NCI-H1436 (cell line): ENCODE data around the gene PLEKHN1.
"Not testable (repeated sequence)": the region's sequence is repeated elsewhere in the genome, so short reads cannot be mapped to it uniquely, and the experiment has no call there.

ENCODE experiments used
- DNase-seq: peaks from one replicate; lab custom pipeline; 2025; lab: John Stamatoyannopoulos, UW

Gene PLEKHN1

GRCh38 chr1:1011396-1011949 lies 45.2 kb downstream of the PLEKHN1 start:
- DNase-seq, result no peak

DNA sequence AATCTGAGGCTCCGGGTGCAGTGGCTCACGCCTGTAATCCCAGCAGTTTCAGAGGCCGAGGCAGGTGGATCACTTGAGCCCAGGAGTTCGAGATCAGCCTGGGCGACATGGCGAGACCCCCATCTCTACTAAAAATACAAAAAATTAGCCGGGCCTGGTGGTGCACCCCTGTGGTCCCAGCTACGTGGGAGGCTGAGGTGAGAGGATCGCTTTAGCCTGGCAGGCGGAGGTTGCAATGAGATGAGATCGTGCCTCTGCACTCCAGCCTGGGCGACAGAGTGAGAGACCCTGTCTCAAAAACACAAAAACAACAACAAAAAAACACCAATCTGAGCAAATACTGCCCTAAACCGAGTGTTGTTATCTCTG lies 46.4 kb downstream of the PLEKHN1 start:
- DNase-seq, result not testable (repeated sequence)

GRCh38 chr1:1013105-1013921 lies 47.0 kb downstream of the PLEKHN1 start, which contains the start of gene ISG15:
Gene ISG15 (plus strand): TSS chr1:1013497. CDS start chr1:1013574, 77 bp downstream.
- DNase-seq, result peak; percentile 67

DNA sequence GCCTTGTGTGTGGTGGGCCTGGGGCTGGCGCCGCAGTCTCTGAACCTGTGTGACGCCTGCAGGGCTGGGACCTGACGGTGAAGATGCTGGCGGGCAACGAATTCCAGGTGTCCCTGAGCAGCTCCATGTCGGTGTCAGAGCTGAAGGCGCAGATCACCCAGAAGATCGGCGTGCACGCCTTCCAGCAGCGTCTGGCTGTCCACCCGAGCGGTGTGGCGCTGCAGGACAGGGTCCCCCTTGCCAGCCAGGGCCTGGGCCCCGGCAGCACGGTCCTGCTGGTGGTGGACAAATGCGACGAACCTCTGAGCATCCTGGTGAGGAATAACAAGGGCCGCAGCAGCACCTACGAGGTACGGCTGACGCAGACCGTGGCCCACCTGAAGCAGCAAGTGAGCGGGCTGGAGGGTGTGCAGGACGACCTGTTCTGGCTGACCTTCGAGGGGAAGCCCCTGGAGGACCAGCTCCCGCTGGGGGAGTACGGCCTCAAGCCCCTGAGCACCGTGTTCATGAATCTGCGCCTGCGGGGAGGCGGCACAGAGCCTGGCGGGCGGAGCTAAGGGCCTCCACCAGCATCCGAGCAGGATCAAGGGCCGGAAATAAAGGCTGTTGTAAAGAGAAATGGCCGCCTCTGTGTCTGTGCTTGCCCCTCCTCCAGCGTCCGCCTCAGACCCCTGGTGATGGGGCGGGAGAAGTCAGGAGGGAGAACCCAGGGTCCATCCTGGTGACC lies 47.8 kb downstream of the PLEKHN1 start:
- DNase-seq, result peak; percentile 59

- no peak for DNase-seq
Observed at GRCh38 chr1:1014799-1015681, 48.8 kb downstream of the PLEKHN1 start.

DNA sequence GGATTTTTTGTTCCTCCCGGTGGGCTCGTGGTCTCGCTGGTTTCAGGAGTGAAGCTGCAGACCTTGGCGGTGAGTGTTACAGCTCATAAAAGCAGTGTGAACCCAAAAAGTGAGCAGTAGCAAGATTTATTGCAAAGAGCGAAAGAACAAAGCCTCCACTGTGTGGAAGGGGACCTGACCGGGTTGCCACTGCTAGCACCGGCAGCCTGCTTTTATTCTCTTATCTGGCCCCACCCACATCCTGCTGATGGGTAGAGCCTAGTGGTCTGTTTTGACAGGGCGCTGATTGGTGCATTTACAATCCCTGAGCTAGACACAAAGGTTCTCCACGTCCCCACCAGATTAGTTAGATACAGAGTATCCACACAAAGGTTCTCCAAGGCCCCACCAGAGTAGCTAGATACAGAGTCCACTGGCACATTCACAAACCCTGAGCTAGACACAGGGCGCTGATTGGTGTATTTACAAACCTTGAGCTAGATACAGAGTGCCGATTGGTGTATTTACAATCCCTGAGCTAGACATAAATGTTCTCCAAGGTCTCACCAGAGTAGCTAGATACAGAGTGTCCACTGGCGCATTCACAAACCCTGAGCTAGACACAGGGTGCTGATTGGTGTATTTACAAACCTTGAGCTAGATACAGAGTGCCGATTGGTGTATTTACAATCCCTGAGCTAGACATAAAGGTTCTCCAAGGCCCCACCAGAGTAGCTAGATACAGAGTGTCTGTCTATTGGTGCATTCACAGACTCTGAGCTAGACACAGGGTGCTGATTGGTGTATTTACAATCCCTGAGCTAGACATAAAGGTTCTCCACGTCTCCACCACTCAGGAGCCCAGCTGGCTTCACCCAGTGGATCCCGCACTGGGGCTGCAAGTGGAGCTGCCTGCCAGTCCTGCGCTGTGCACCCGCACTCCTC lies 51.4 kb downstream of the PLEKHN1 start:
- not testable (repeated sequence) for DNase-seq

DNA sequence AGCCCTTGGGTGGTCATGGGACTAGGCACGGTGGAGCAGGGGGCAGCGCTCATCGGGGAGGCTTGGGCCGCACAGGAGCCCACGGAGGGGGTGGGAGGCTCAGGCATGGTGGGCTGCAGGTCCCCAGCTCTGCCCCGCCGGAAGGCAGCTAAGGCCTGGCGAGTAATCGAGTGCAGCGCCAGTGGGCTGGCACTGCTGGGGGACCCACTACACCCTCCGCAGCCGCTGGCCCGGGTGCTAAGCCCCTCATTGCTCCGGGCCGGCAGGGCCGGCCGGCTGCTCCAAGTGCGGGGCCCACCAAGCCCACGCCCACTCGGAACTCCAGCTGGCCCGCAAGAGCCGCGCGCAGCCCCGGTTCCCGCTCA lies 52.0 kb downstream of the PLEKHN1 start:
- DNase-seq, result not testable (repeated sequence)

- DNase-seq, result peak; percentile 70
Observed at GRCh38 chr1:1019122-1019999, 53.1 kb downstream of the PLEKHN1 start.

GRCh38 chr1:1020000-1020404 lies 53.7 kb downstream of the PLEKHN1 start, which contains the start of gene AGRN:
Gene AGRN (plus strand): TSS chr1:1020120. CDS start chr1:1020173, 53 bp downstream.
- no peak for DNase-seq

GRCh38 chr1:1020415-1021009 lies 54.2 kb downstream of the PLEKHN1 start:
- DNase-seq, result no peak

- no peak for DNase-seq
Observed at GRCh38 chr1:1021010-1021919, 55.0 kb downstream of the PLEKHN1 start.

- no peak for DNase-seq
Observed at GRCh38 chr1:1021920-1022259, 55.6 kb downstream of the PLEKHN1 start.

DNA sequence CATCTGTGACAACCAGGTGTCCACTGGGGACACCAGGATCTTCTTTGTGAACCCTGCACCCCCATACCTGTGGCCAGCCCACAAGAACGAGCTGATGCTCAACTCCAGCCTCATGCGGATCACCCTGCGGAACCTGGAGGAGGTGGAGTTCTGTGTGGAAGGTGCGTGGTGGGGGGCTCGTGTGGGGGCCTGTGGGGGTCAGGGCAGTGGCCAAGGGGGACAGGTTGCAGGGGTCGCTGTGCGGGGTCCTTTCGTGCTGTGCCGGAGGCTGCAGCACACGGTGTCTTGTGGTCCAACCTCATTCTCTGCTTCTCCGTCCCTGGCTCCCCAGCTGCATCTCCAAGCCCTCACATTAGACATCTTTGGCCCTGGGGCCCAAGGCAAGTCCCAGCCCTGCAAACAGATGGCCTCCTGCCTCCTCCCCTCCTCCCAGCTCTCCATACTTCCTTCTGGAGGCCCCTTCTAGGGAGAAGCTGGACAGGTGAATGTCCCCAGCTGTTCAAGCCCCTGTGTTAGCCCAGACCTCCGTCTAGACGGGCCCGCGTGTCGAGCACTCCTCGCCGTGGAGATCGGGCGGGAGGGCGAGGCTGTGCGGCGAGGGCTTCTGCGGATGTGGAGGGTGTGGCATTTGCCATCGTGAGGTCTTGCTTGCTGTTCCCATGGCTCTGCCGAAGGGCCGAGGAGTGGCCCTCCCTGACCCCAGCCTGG lies 56.2 kb downstream of the PLEKHN1 start:
- DNase-seq, result no peak

DNA sequence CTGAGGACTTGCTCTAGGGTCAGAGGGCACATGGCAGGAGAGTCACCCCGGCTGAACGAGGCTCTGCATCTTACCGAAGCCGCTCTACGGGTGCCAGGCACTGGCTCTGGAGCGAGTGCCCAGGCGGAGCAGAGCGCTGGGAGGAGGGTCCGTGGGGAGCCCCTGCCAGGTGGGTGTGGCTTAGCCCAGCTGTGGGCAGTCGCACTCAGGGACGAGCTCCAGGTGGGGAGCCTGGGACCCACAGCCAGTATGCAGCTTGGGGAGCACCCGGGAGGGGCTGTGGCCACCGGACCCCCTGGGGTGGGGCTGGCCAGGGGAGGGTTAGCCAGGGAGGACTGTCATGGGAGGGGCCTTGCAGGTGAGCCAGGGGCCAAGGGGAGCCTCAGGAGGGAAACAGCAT lies 57.4 kb downstream of the PLEKHN1 start:
- no peak for DNase-seq

- no peak for DNase-seq
Observed at GRCh38 chr1:1024149-1024770, 58.0 kb downstream of the PLEKHN1 start.

- no peak for DNase-seq
Observed at GRCh38 chr1:1024771-1025699, 58.8 kb downstream of the PLEKHN1 start.
